ENCODE measurements around the gene PFDN1. TPM values are rescaled to one million over a fixed set of nuclear protein-coding genes. Genes with fewer than 3 reads are reported as not detected.
"Not testable (repeated sequence)": the region's sequence is repeated elsewhere in the genome, so short reads cannot be mapped to it uniquely, and the experiment has no call there.

PFDN1 gene
- polyA plus RNA-seq, 1 donor, result 57.7 TPM

DNA sequence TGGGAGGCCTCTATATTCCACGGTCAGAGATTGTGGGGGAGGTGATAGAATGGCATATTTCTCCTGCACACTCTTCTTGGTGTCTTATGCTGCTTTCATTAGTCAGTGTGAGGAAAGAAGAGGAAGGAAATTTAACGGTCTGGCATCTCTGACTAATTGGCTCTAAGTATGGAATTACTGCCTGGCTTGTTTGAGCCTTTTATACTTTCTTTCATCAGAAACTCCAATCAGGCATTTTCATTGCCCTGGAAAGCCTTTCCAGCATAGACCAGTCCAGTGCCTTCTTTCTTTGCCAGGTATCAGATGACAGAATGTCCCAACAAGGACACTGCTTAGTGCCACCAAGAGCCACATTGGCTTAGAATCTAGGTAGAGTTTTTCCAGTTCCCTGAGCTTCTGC is 97.7 kb downstream of the PFDN1 start:
- peaks cover 5% of the 10 kb centered on the region for H3K4me1 ChIP-seq (ENCODE audit: control insufficient read depth, insufficient read depth, low read length)
- no peaks in the 10 kb centered on the region for H3K27me3 ChIP-seq (ENCODE audit: control insufficient read depth, insufficient read depth, low read length)
- H3K27ac ChIP-seq (ENCODE audit: low read length), result no peak overlapping the region
- WGBS (ENCODE audit: insufficient coverage, low lambda C conversion rate), result no CpG with 5 or more reads among the region's 2 CpGs
- peaks cover 2% of the 10 kb centered on the region for H3K36me3 ChIP-seq (ENCODE audit: control insufficient read depth, insufficient read depth, low read length)
- DNase-seq, result no peak
- H3K9me3 ChIP-seq (ENCODE audit: control insufficient read depth, low read depth, low read length), result no peaks in the 10 kb centered on the region
- H3K4me3 ChIP-seq (ENCODE audit: low read length), result no peak overlapping the region

DNA sequence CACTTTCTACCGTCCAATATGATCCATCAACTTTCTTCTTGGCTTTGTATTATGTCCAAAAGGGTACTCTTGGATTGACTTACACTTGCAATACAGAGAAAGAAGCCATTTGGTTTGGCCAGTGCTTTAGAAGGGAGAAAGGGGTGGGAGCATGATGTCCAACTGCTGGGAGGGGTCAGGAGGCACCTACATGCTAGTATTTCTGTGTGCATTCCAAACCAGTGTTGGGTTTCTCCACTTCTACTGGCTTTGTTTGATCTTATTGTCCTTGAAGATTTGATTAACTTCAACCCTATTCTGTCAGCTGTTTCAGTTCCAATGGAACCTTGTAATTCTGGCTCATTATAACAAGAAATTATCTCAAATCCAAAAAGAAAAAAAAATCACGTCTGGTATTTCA is 100.3 kb downstream of the PFDN1 start:
- H3K4me1 ChIP-seq (ENCODE audit: control insufficient read depth, insufficient read depth, low read length), result peaks cover 5% of the 10 kb centered on the region
- H3K9me3 ChIP-seq (ENCODE audit: control insufficient read depth, low read depth, low read length), result no peaks in the 10 kb centered on the region
- no peak overlapping the region for H3K27ac ChIP-seq (ENCODE audit: low read length)
- no peaks in the 10 kb centered on the region for H3K27me3 ChIP-seq (ENCODE audit: control insufficient read depth, insufficient read depth, low read length)
- H3K36me3 ChIP-seq (ENCODE audit: control insufficient read depth, insufficient read depth, low read length), result peaks cover 3% of the 10 kb centered on the region
- no peak overlapping the region for H3K4me3 ChIP-seq (ENCODE audit: low read length)
- WGBS (ENCODE audit: insufficient coverage, low lambda C conversion rate), result no CpG with 5 or more reads among the region's 2 CpGs
- no peak for DNase-seq

GRCh38 chr5:140202078-140202477 is 100.8 kb downstream of the PFDN1 start:
- DNase-seq, result no peak
- no peaks in the 10 kb centered on the region for H3K9me3 ChIP-seq (ENCODE audit: control insufficient read depth, low read depth, low read length)
- H3K27ac ChIP-seq (ENCODE audit: low read length), result no peak overlapping the region
- H3K4me1 ChIP-seq (ENCODE audit: control insufficient read depth, insufficient read depth, low read length), result peaks cover 6% of the 10 kb centered on the region
- WGBS (ENCODE audit: insufficient coverage, low lambda C conversion rate), result no CpG with 5 or more reads among the region's 4 CpGs
- peaks cover 3% of the 10 kb centered on the region for H3K36me3 ChIP-seq (ENCODE audit: control insufficient read depth, insufficient read depth, low read length)
- H3K27me3 ChIP-seq (ENCODE audit: control insufficient read depth, insufficient read depth, low read length), result no peaks in the 10 kb centered on the region
- H3K4me3 ChIP-seq (ENCODE audit: low read length), result no peak overlapping the region

DNA sequence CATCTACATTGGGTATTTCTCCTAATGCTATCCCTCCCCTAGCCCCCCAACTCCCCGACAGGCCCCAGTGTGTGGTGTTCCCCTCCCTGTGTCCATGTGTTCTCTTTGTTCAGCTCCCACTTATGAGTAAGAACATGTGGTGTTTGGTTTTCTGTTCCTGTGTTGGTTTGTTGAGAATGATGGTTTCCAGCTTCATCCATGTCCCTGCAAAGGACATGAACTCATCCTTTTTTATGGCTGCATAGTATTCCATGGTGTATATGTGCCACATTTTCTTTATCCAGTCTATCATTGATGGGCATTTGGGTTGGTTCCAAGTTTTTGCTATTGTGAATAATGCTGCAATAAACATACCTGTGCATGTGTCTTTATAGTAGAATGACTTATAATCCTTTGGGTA is 104.0 kb downstream of the PFDN1 start:
- DNase-seq; H3K9me3 ChIP-seq (ENCODE audit: control insufficient read depth, low read depth, low read length); H3K4me1 ChIP-seq (ENCODE audit: control insufficient read depth, insufficient read depth, low read length); H3K27me3 ChIP-seq (ENCODE audit: control insufficient read depth, insufficient read depth, low read length); H3K27ac ChIP-seq (ENCODE audit: low read length); H3K4me3 ChIP-seq (ENCODE audit: low read length); H3K36me3 ChIP-seq (ENCODE audit: control insufficient read depth, insufficient read depth, low read length): not testable (repeated sequence)
- WGBS (ENCODE audit: insufficient coverage, low lambda C conversion rate), result no CpG with 5 or more reads among the region's 1 CpG

GRCh38 chr5:140197023-140197422 is 105.9 kb downstream of the PFDN1 start:
- no peak for DNase-seq
- Histone ChIP-seq H3K27ac (ENCODE audit: low read length) (no peak overlapping the region), H3K4me1 (ENCODE audit: control insufficient read depth, insufficient read depth, low read length) (peaks cover 14% of the 10 kb centered on the region), H3K36me3 (ENCODE audit: control insufficient read depth, insufficient read depth, low read length) (peaks cover 7% of the 10 kb centered on the region), H3K9me3 (ENCODE audit: control insufficient read depth, low read depth, low read length) (no peaks in the 10 kb centered on the region), H3K27me3 (ENCODE audit: control insufficient read depth, insufficient read depth, low read length) (no peaks in the 10 kb centered on the region), H3K4me3 (ENCODE audit: low read length) (no peak overlapping the region)
- no CpG with 5 or more reads among the region's 2 CpGs for WGBS (ENCODE audit: insufficient coverage, low lambda C conversion rate)

DNA sequence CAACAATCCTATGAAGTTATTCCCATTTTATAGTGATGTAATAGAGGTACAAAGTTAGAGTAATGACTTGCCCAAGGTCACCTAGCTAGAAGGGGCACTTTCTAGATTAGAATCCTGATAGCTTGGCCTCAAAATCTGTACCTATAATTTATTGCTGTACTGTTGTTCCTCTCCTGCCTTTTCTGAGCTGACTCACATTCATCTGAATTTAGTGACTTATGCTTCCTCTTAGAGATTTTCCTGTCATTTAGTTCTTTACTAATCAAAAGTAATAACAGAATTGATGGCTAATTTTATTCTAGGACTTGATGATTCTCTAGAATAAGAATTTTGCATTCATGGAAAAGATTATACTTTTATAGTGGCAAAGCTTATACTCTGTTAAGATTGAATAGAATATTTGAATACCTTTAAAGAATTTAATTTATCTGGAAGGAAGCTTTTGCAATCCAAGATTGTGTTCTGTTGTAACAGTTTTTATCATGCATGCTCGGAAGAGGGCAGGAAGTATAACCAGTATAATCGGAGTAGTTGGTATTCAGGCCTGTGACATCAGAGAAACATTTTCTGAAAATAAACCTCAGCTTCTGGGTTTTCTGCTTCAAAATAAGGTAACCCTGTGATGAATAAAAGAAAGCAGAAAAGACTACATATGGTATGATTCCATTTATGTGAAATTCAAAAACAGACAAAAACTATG is 106.6 kb downstream of the PFDN1 start:
- Histone ChIP-seq H3K27me3 (ENCODE audit: control insufficient read depth, insufficient read depth, low read length) (no peaks in the 10 kb centered on the region), H3K4me1 (ENCODE audit: control insufficient read depth, insufficient read depth, low read length) (peaks cover 14% of the 10 kb centered on the region)
- 44% methylated on average over 2 of the region's 2 CpGs for WGBS (ENCODE audit: insufficient coverage, low lambda C conversion rate)

More for the DNA sequence above, 106.6 kb downstream of the PFDN1 start:
- H3K27ac ChIP-seq (ENCODE audit: low read length), result peak overlapping the region; percentile 19
- H3K36me3 ChIP-seq (ENCODE audit: control insufficient read depth, insufficient read depth, low read length), result peaks cover 7% of the 10 kb centered on the region
- H3K9me3 ChIP-seq (ENCODE audit: control insufficient read depth, low read depth, low read length), result no peaks in the 10 kb centered on the region
- H3K4me3 ChIP-seq (ENCODE audit: low read length), result no peak overlapping the region
- DNase-seq, result no peak

Other genes with a start within 250 kb of the PFDN1 start
- gene PURA, start 189.0 kb downstream of the PFDN1 start, polyA plus RNA-seq, result 16.0 TPM
- 9.4 TPM for gene IGIP, start 177.2 kb downstream of the PFDN1 start, polyA plus RNA-seq
- 94.5 TPM for gene CYSTM1, start 127.9 kb downstream of the PFDN1 start, polyA plus RNA-seq
- gene HBEGF, start 43.5 kb upstream of the PFDN1 start, polyA plus RNA-seq, result 4.7 TPM
- 0.22 TPM for gene SLC4A9, start 57.1 kb upstream of the PFDN1 start, polyA plus RNA-seq
- gene ANKHD1, start 98.7 kb upstream of the PFDN1 start, polyA plus RNA-seq, result 131 TPM
- gene EIF4EBP3, start 244.6 kb upstream of the PFDN1 start, polyA plus RNA-seq, result 14.7 TPM